K562 (cell line): ENCODE data around the gene TCFL5. TPM values are rescaled to one million over a fixed set of nuclear protein-coding genes. Genes with fewer than 3 reads are reported as not detected.
A peak's percentile ranks its signal among the peaks of the same experiment; 100 is the strongest.

Experiments used
- CBFA2T3 ChIP-seq: fragments of 450-650 bp; IDR thresholded peaks from 2 replicates; pipeline ENCODE4 v1.6.1; 2017
- FOS ChIP-seq: IDR thresholded peaks from 3 replicates; pipeline ENCODE4 v1.6.1; 2011; ENCODE audit not compliant: insufficient read length; ENCODE audit errors: extremely low read depth
- HDAC8 ChIP-seq: fragments of 450-650 bp; IDR thresholded peaks from 2 replicates; pipeline ENCODE4 v1.6.1; 2016; ENCODE audit warnings: mild to moderate bottlenecking, missing genetic modification characterization, moderate library complexity, missing compliant biosample characterization
- HNRNPK ChIP-seq: fragments of 200-400 bp; formaldehyde crosslinking; IDR thresholded peaks from one replicate; pipeline ENCODE4 v1.6.1; 2018; ENCODE audit warnings: mild to moderate bottlenecking, low read depth, low read length; ENCODE audit not compliant: poor library complexity, severe bottlenecking
- ILF3 ChIP-seq: fragments of 450-650 bp; IDR thresholded peaks from 2 replicates; pipeline ENCODE4 v1.6.1; 2018; ENCODE audit warnings: antibody characterized with exemption, mild to moderate bottlenecking, moderate library complexity, borderline replicate concordance
- KAT2B ChIP-seq: IDR thresholded peaks from one replicate; pipeline ENCODE4 v1.6.1; 2012; ENCODE audit warnings: low read depth, mild to moderate bottlenecking, control low read depth, inconsistent platforms, low read length, moderate library complexity
- MBD1 ChIP-seq: fragments of 250-450 bp; sonication (Bioruptor Pico); IDR thresholded peaks from 2 replicates; pipeline ENCODE4 v1.8.0; 2022; ENCODE audit warnings: inconsistent platforms
- NFE2L1 ChIP-seq: fragments of 450-650 bp; IDR thresholded peaks from 2 replicates; pipeline ENCODE4 v1.6.1; 2016; ENCODE audit warnings: missing genetic modification characterization, low read depth, mild to moderate bottlenecking, missing compliant biosample characterization, moderate library complexity, borderline replicate concordance
- NFIX ChIP-seq: fragments of 250-450 bp; sonication (Bioruptor Pico); IDR thresholded peaks from 2 replicates; pipeline ENCODE4 v1.4.0; 2020; ENCODE audit warnings: low read depth, mild to moderate bottlenecking, moderate library complexity
- NR0B1 ChIP-seq: fragments of 450-650 bp; IDR thresholded peaks from one replicate; pipeline ENCODE4 v1.6.1; 2018; ENCODE audit warnings: mild to moderate bottlenecking, moderate library complexity; ENCODE audit not compliant: partially characterized antibody
- NRF1 ChIP-seq, 2 experiments: fragments of 450-650 bp; IDR thresholded peaks in 1 of 2; conservative IDR thresholded peaks in 1 of 2; 2 replicates each; pipeline ENCODE4 v1.6.1; 2014; ENCODE audit warnings: mild to moderate bottlenecking in 2 of 2
- POLR2H ChIP-seq: IDR thresholded peaks from 2 replicates; pipeline ENCODE4 v1.6.1; 2016; ENCODE audit warnings: missing genetic modification characterization, low read depth, mild to moderate bottlenecking, control low read depth, missing compliant biosample characterization, moderate library complexity
- SMAD3 ChIP-seq: fragments of 450-650 bp; formaldehyde crosslinking; conservative IDR thresholded peaks from 2 replicates; pipeline ENCODE4 v1.4.0; 2020; ENCODE audit warnings: mild to moderate bottlenecking
- SNIP1 ChIP-seq: fragments of 450-650 bp; IDR thresholded peaks from 2 replicates; pipeline ENCODE4 v1.7.1; 2017; ENCODE audit warnings: low read depth, mild to moderate bottlenecking
- TBL1XR1 ChIP-seq, 2 experiments: IDR thresholded peaks; 2 replicates each; pipeline ENCODE4 v1.6.1; 2012; ENCODE audit warnings: improper control_type of control experiment in 2 of 2, low read length in 2 of 2, mild to moderate bottlenecking in 1 of 2
- THRB ChIP-seq: fragments of 450-650 bp; formaldehyde crosslinking; conservative IDR thresholded peaks from 2 replicates; pipeline ENCODE4 v1.4.0; 2022; ENCODE audit warnings: mild to moderate bottlenecking, missing genetic modification characterization
- USF2 ChIP-seq: sonication (generic); formaldehyde crosslinking; IDR thresholded peaks from 2 replicates; pipeline ENCODE4 v1.5.0; 2020; ENCODE audit warnings: missing genetic modification reagents
- ZBTB7A ChIP-seq: IDR thresholded peaks from 2 replicates; pipeline ENCODE4 v1.6.1; 2011; ENCODE audit warnings: low read depth, mild to moderate bottlenecking, low read length, moderate library complexity, borderline replicate concordance; ENCODE audit not compliant: control insufficient read depth
- ZFP30 ChIP-seq: fragments of 250-450 bp; sonication (Bioruptor Pico); IDR thresholded peaks from 2 replicates; pipeline ENCODE4 v1.8.0; 2022; ENCODE audit warnings: moderate library complexity, mild to moderate bottlenecking, inconsistent platforms, borderline replicate concordance
- ZNF12 ChIP-seq: sonication (generic); formaldehyde crosslinking; IDR thresholded peaks from 2 replicates; pipeline ENCODE4 v1.4.0; 2020; ENCODE audit warnings: mild to moderate bottlenecking, missing genetic modification reagents
- ZNF140 ChIP-seq: fragments of 250-450 bp; sonication (Bioruptor Pico); IDR thresholded peaks from 2 replicates; pipeline ENCODE4 v1.8.0; 2021; ENCODE audit warnings: moderate library complexity, mild to moderate bottlenecking, inconsistent platforms
- ZNF274 ChIP-seq: IDR thresholded peaks from 2 replicates; pipeline ENCODE4 v1.6.1; 2011; ENCODE audit warnings: low read depth, mild to moderate bottlenecking, low read length, moderate library complexity, borderline replicate concordance
- ZNF764 ChIP-seq: fragments of 250-450 bp; sonication (Bioruptor Pico); IDR thresholded peaks from 2 replicates; pipeline ENCODE4 v1.4.0; 2020; ENCODE audit warnings: low read depth, mild to moderate bottlenecking, moderate library complexity
- ZNF77 ChIP-seq: fragments of 250-450 bp; sonication (Bioruptor Pico); IDR thresholded peaks from 2 replicates; pipeline ENCODE4 v1.5.0; 2020
- ZNF780A ChIP-seq: fragments of 250-450 bp; sonication (Bioruptor Pico); IDR thresholded peaks from 2 replicates; pipeline ENCODE4 v1.5.0; 2021; ENCODE audit warnings: mild to moderate bottlenecking
- polyA plus RNA-seq, 8 experiments: library from polyadenylated mRNA; depleted of rRNA in 4 of 8; stranded (reverse) in 5 of 8; unstranded in 3 of 8; fragments of >200 nt; fragmentation: Nextera tagmentation in 2 of 8; fragmentation: Illumina TruSeq in 1 of 8; extraction: Ambion mirVana in 2 of 8; extraction: Trizol in 1 of 8; gene quantifications; 2 replicates each; pipeline versions ENCODE4 v1.2.1 to v1.2.3, GENCODE V29; 2011 to 2014; ENCODE audit warnings: inconsistent platforms in 1 of 8, missing spikeins in 1 of 8
- total RNA-seq, 7 experiments: library from RNA; depleted of rRNA in 6 of 7; stranded (reverse); fragments of >200 nt in 6 of 7; fragmentation: Illumina TruSeq in 2 of 7; extraction: Trizol in 2 of 7; gene quantifications; 2 replicates each; pipeline versions ENCODE4 v1.2.1 to v1.2.3, GENCODE V29; 2011 to 2021; ENCODE audit warnings: low replicate concordance in 1 of 7

TCFL5 gene
- total and polyA plus RNA-seq, 9 of the 15 experiments (the other 6 are each of a cell fraction or from before 2014, with no cell fraction given) = 1.00 to 12.6 (median 9.1) TPM

GRCh38 chr20:62861726-62862336 lies at the start of gene TCFL5 (continued):
- TF ChIP-seq SNIP1 (no peak), ZNF77 (CRISPR knock-in tag) (no peak), NR0B1 (no peak), ZBTB7A (no peak), ZNF274 (no peak), ZNF140 (CRISPR knock-in tag) (no peak), ZFP30 (CRISPR knock-in tag) (no peak), NFE2L1 (tag) (no peak), HNRNPK (no peak), ZNF780A (CRISPR knock-in tag) (no peak), ILF3 (no peak), ZNF764 (CRISPR knock-in tag) (no peak), HDAC8 (no peak), USF2 (CRISPR knock-in tag) (peak; percentile 24; the same call in 1 of the 2 replicates), KAT2B (no peak), NFIX (no peak), NRF1 (conservative IDR thresholded peaks at IDR 0.05 in 1 of 2, IDR thresholded peaks at IDR 0.05 in 1 of 2) (peak; percentile 89 to 91), FOS (no peak), SMAD3 (CRISPR knock-in tag) (0 out of 2 replicates have a peak, but pooled peaks have one; percentile 21), CBFA2T3 (no peak), MBD1 (CRISPR knock-in tag) (no peak), THRB (CRISPR knock-in tag) (0 out of 2 replicates have a peak, but pooled peaks have one; percentile 30), POLR2H (tag) (no peak), TBL1XR1 (IDR thresholded peaks at IDR 0.05; ENCODE audit: low read length in 2 of 2) (no peak), ZNF12 (CRISPR knock-in tag) (no peak)
